ENCODE measurements around the gene CAMTA1.

Gene CAMTA1

GRCh38 chr1:6867729-6868659 is 82.7 kb downstream of the CAMTA1 start:
- no peaks in the 10 kb centered on the region for H3K9me3 Mint-ChIP-seq
- ATAC-seq (no peak), DNase-seq (ENCODE audit: low spot score in 2 of 2) (no peak)
- H3K4me3 Mint-ChIP-seq, result no peak overlapping the region
- no peak overlapping the region for H3K27ac Mint-ChIP-seq
- H3K4me1 Mint-ChIP-seq, result peaks cover 49% of the 10 kb centered on the region
- H3K36me3 Mint-ChIP-seq, result peaks cover 14% of the 10 kb centered on the region

- H3K27ac Mint-ChIP-seq, result peak overlapping the region; percentile 76
- peaks cover 14% of the 10 kb centered on the region for H3K36me3 Mint-ChIP-seq
- ATAC-seq (no peak), DNase-seq (ENCODE audit: low spot score in 2 of 2) (no peak)
- no peaks in the 10 kb centered on the region for H3K9me3 Mint-ChIP-seq
- no peak overlapping the region for H3K4me3 Mint-ChIP-seq
- H3K4me1 Mint-ChIP-seq, result peaks cover 45% of the 10 kb centered on the region
These were observed 83.6 kb downstream of the CAMTA1 start for GRCh38 chr1:6868660-6869380.

GRCh38 chr1:6869545-6869944 is 84.3 kb downstream of the CAMTA1 start:
- DNase-seq (ENCODE audit: low spot score in 2 of 2) (no peak), ATAC-seq (no peak)
- H3K36me3 Mint-ChIP-seq, result peaks cover 14% of the 10 kb centered on the region
- peaks cover 40% of the 10 kb centered on the region for H3K4me1 Mint-ChIP-seq
- no peak overlapping the region for H3K4me3 Mint-ChIP-seq
- H3K27ac Mint-ChIP-seq, result no peak overlapping the region
- H3K9me3 Mint-ChIP-seq, result no peaks in the 10 kb centered on the region

- H3K4me3 Mint-ChIP-seq, result no peak overlapping the region
- ATAC-seq (no peak), DNase-seq (ENCODE audit: low spot score in 2 of 2) (no peak)
- H3K36me3 Mint-ChIP-seq, result peaks cover 13% of the 10 kb centered on the region
- H3K27ac Mint-ChIP-seq, result no peak overlapping the region
- no peaks in the 10 kb centered on the region for H3K9me3 Mint-ChIP-seq
- peaks cover 38% of the 10 kb centered on the region for H3K4me1 Mint-ChIP-seq
These were observed 84.8 kb downstream of the CAMTA1 start for GRCh38 chr1:6870086-6870485.

- Mint-ChIP-seq H3K36me3 (peaks cover 18% of the 10 kb centered on the region), H3K9me3 (no peaks in the 10 kb centered on the region), H3K4me3 (no peak overlapping the region), H3K4me1 (peaks cover 38% of the 10 kb centered on the region), H3K27ac (no peak overlapping the region)
- no peak for DNase-seq (ENCODE audit: low spot score in 2 of 2)
- no peak for ATAC-seq
These were observed 85.3 kb downstream of the CAMTA1 start for GRCh38 chr1:6870571-6870970.

GRCh38 chr1:6871300-6871972 is 86.2 kb downstream of the CAMTA1 start:
- Mint-ChIP-seq H3K4me1 (peaks cover 34% of the 10 kb centered on the region), H3K9me3 (no peaks in the 10 kb centered on the region), H3K4me3 (no peak overlapping the region), H3K27ac (no peak overlapping the region), H3K36me3 (peaks cover 20% of the 10 kb centered on the region)
- ATAC-seq, result no peak
- no peak for DNase-seq (ENCODE audit: low spot score in 2 of 2)

GRCh38 chr1:6872573-6873261 is 87.5 kb downstream of the CAMTA1 start:
- Mint-ChIP-seq H3K36me3 (peaks cover 20% of the 10 kb centered on the region), H3K4me3 (no peak overlapping the region), H3K4me1 (peaks cover 25% of the 10 kb centered on the region), H3K9me3 (no peaks in the 10 kb centered on the region), H3K27ac (no peak overlapping the region)
- no peak for DNase-seq (ENCODE audit: low spot score in 2 of 2)
- no peak for ATAC-seq

- no peak overlapping the region for H3K4me3 Mint-ChIP-seq
- no peaks in the 10 kb centered on the region for H3K9me3 Mint-ChIP-seq
- peaks cover 20% of the 10 kb centered on the region for H3K36me3 Mint-ChIP-seq
- ATAC-seq, result no peak
- DNase-seq (ENCODE audit: low spot score in 2 of 2), result no peak
- peaks cover 18% of the 10 kb centered on the region for H3K4me1 Mint-ChIP-seq
- no peak overlapping the region for H3K27ac Mint-ChIP-seq
These were observed 88.2 kb downstream of the CAMTA1 start for GRCh38 chr1:6873298-6874015.

GRCh38 chr1:6874298-6874697 is 89.0 kb downstream of the CAMTA1 start:
- peaks cover 20% of the 10 kb centered on the region for H3K36me3 Mint-ChIP-seq
- peaks cover 10% of the 10 kb centered on the region for H3K4me1 Mint-ChIP-seq
- no peak for ATAC-seq
- no peak for DNase-seq (ENCODE audit: low spot score in 2 of 2)
- H3K27ac Mint-ChIP-seq, result no peak overlapping the region
- H3K4me3 Mint-ChIP-seq, result no peak overlapping the region
- no peaks in the 10 kb centered on the region for H3K9me3 Mint-ChIP-seq

- DNase-seq (ENCODE audit: low spot score in 2 of 2) (no peak), ATAC-seq (no peak)
- H3K9me3 Mint-ChIP-seq, result no peaks in the 10 kb centered on the region
- no peaks in the 10 kb centered on the region for H3K36me3 Mint-ChIP-seq
- no peak overlapping the region for H3K4me3 Mint-ChIP-seq
- peaks cover 12% of the 10 kb centered on the region for H3K4me1 Mint-ChIP-seq
- no peak overlapping the region for H3K27ac Mint-ChIP-seq
These were observed 95.9 kb downstream of the CAMTA1 start for GRCh38 chr1:6880951-6881690.

GRCh38 chr1:6882414-6882813 is 97.2 kb downstream of the CAMTA1 start:
- H3K4me1 Mint-ChIP-seq, result peaks cover 13% of the 10 kb centered on the region
- H3K36me3 Mint-ChIP-seq, result peaks cover 3% of the 10 kb centered on the region
- H3K9me3 Mint-ChIP-seq, result no peaks in the 10 kb centered on the region
- ATAC-seq (no peak), DNase-seq (ENCODE audit: low spot score in 2 of 2) (no peak)
- H3K27ac Mint-ChIP-seq, result no peak overlapping the region
- no peak overlapping the region for H3K4me3 Mint-ChIP-seq

GRCh38 chr1:6884652-6885153 is 99.4 kb downstream of the CAMTA1 start:
- DNase-seq (ENCODE audit: low spot score in 2 of 2) (no peak), ATAC-seq (peak; percentile 51)
- peaks cover 13% of the 10 kb centered on the region for H3K4me1 Mint-ChIP-seq
- H3K27ac Mint-ChIP-seq, result no peak overlapping the region
- peaks cover 14% of the 10 kb centered on the region for H3K36me3 Mint-ChIP-seq
- H3K9me3 Mint-ChIP-seq, result no peaks in the 10 kb centered on the region
- no peak overlapping the region for H3K4me3 Mint-ChIP-seq

- no peak for DNase-seq (ENCODE audit: low spot score in 2 of 2)
- Mint-ChIP-seq H3K36me3 (peaks cover 14% of the 10 kb centered on the region), H3K4me3 (no peak overlapping the region), H3K27ac (peak overlapping the region; percentile 55), H3K9me3 (no peaks in the 10 kb centered on the region), H3K4me1 (peaks cover 13% of the 10 kb centered on the region)
- ATAC-seq, result no peak
These were observed 100.2 kb downstream of the CAMTA1 start for GRCh38 chr1:6885426-6885825.

- Mint-ChIP-seq H3K9me3 (no peaks in the 10 kb centered on the region), H3K4me1 (peaks cover 6% of the 10 kb centered on the region), H3K27ac (no peak overlapping the region), H3K4me3 (no peak overlapping the region), H3K36me3 (peaks cover 14% of the 10 kb centered on the region)
- ATAC-seq, result no peak
- no peak for DNase-seq (ENCODE audit: low spot score in 2 of 2)
These were observed 101.3 kb downstream of the CAMTA1 start for GRCh38 chr1:6886523-6886922.
